NOMO-1 treated with DMSO at 0.1 percent for 48 hours (cell line): Measurements from ENCODE around the gene RP9.

Experiments
- DNase-seq: peaks from one replicate; lab custom pipeline; 2025; ENCODE audit not compliant: unreplicated experiment; lab: John Stamatoyannopoulos, UW

The RP9 gene

DNA sequence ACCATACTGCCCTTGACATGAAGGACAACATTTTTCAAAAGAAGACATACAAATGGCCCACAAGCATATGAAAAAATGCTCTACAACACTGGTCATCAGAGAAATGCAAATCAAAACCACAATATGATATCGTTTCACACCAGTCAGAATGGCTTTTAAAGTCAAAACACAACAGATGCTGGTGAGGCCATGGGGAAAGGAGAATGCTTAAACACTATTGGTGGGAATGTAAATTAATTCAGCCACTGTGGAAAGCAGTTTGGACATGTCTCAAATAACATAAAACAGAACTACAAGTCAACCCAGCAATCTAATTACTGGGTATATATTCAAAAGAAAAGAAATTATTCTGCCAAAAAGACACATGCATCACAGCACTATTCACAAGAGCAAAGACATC lies 42.4 kb downstream of the RP9 start:
- no peak for DNase-seq

- DNase-seq: no peak
Observed at GRCh38 chr7:33065981-33066380, 43.2 kb downstream of the RP9 start.

DNA sequence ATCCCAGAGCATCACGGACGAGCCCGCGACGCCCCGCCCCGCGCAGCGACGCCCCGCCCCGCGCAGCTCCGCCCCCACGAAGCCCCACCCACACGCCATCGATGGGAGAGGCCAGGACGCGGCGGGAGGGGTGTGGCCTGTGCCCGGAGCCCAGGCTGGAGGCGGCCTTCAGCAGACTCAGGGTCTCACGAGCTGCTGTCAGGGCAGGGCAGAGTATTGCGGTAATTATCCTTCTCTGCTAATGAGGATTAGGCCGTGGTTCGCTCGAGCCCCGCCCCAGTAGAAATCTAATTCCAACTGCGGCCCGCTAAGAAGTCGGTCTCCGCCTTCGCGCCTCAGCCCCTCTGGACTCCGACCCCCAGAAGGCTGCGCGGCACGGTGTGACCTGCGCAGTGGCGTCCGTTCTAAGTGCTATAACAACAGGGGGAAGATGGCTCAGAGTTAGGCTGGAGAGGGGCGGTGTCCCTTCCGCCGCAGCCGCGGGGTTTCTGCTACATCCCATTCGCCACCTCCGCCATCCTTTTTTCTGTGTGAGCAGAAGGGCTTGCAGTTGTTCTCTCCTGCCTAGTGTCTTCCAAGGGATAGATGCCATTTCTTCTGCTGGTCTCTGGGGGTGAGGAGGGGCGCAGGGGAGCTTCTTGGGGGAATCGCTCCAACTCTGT lies 46.3 kb downstream of the RP9 start:
- peak; percentile 96 for DNase-seq

DNA sequence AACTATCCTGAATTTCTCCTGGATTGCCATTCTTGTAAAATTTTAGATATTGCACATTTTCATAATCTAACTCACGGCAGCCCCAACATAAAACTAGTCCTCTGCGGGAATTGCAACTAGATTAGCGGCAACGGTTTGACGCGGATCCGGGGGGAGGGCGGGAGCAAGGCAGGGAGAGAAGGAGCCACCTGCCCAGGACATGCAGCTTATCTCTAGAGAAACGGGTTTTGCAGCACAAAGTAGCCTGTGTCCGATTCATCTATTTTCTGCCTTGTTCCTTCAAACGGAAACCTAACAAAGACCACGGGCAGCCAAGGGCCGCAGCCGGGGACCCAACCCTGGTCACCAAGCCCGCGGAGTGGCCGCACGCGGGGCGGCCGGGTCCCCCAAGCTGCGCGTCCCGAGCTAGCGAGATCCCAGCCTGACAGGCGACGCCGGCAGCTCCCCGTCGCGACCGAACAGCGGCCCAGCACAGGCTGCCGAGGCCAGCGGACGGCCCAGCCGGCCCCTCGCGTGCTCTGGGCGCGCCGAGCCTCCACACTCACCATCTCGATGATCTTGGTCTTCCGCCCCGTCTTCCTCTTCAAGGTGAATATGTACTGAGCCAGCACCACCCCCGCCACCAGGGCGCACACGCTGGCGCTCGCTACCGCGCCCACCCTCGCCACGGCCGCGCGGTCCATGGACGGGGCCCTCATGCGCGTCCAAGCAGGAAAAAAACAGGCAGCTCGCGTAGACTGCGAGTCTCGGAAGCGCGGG lies 47.0 kb downstream of the RP9 start, which contains the start of gene NT5C3A:
NT5C3A (minus strand) TSS at position 754 of the 759 bp plus-strand sequence; CDS start at position 683, 71 bp downstream.
- no peak for DNase-seq

DNA sequence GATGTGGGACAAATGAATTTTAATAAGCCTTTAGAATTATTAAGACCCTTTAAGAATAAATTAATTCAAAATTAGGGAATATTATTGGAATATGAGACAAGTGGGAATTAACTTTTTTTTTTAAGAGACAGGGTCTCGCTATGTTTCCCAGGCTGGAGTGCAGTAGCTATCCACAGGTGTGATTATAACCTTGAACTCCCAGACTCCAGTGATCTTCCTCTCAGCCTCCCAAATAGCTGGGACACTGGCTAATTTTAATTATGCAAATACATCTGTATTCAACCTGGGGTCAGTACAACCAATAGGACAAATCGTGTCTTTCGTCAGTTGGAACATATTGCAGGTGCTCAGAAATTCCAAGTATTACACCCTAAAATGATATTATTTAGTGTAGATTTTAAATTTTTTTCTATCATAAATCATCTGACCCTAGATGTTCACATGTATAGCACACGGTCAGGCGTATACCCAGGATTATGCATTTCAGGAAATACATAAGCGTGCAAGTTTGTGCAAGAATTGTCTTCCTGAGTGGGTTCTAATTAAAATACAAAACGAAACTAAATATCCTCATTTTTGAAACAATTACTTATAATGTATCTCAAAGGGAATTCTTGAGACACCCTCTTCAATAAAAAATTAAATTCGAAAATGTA lies 47.8 kb downstream of the RP9 start:
- DNase-seq: no peak

GRCh38 chr7:33059635-33060034 lies 49.6 kb downstream of the RP9 start:
- no peak for DNase-seq

- no peak for DNase-seq
Observed at GRCh38 chr7:33055158-33055557, 54.0 kb downstream of the RP9 start.

DNA sequence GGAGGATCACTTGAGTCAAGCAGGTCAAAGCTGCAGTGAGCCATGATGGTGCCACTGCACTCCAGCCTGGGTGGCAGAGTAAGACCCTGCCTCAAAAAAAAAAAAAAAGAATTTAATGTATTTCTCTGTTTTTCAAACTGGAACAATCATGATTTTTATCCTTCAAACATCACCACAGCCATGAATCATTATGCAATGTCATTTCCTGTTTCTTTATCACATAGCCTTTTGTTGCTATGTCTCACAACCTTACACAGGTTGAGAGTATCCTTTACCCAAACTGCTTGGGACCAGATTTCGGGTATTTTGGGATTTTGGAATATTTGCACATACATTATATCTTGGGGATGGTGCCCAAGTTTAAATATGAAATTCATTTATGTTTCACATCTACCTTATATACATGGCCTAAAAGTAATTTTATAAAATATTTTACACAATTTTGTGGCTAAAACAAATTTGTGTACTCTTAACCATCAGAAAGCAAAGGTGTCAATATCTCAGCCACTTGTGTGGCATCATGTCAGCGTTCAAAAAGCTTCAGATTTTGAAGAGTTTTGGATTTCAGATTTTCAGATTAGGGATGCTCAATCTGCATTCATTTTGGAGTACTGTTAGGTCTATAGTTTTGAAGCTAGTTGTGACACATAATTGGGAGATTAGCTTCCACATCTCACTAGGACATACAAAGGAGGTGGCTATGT lies 54.8 kb downstream of the RP9 start:
- DNase-seq: peak; percentile 63

GRCh38 chr7:33053721-33054120 lies 55.5 kb downstream of the RP9 start:
- DNase-seq: no peak

- peak; percentile 94 for DNase-seq
Observed at GRCh38 chr7:33050535-33051318, 58.5 kb downstream of the RP9 start.

- DNase-seq: no peak
Observed at GRCh38 chr7:33048704-33049103, 60.5 kb downstream of the RP9 start.

DNA sequence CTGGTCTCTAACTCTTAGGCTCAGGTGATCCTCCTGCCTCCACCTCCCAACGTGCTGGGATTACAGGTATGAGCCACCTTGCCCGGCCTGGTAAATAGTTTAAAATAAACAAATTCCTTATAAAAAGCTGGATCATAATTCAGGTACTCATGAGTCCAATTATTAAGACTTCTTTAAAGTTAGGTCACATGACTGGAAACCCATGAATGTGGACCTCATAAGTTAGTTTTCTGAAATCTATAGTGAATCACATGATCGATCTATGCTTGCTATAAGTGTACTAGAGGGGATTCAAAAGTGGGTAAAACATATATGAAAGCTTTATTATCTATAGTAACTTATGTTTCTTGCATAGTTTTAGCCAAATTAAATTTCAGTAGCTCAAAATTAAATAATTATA lies 60.9 kb downstream of the RP9 start:
- DNase-seq: no peak

GRCh38 chr7:33044986-33045385 lies 64.2 kb downstream of the RP9 start:
- DNase-seq: peak; percentile 5
